GM21529 (cell line): ENCODE measurements around the gene WDR48.

Source experiments
- ATAC-seq: cut with Tn5 transposase; IDR thresholded peaks from one replicate; pipeline ENCODE4 v1.9.1; 2021; ENCODE audit not compliant: unreplicated experiment

WDR48 gene

GRCh38 chr3:39063143-39063542 lies 11.3 kb downstream of the WDR48 start:
- no peak for ATAC-seq

GRCh38 chr3:39064646-39065045 lies 12.8 kb downstream of the WDR48 start:
- ATAC-seq: no peak

- ATAC-seq: peak; percentile 98
These were observed 13.4 kb downstream of the WDR48 start for GRCh38 chr3:39065197-39065596.

GRCh38 chr3:39067286-39067685 lies 15.5 kb downstream of the WDR48 start:
- no peak for ATAC-seq

GRCh38 chr3:39068556-39068955 lies 16.7 kb downstream of the WDR48 start:
- no peak for ATAC-seq

- no peak for ATAC-seq
These were observed 24.1 kb downstream of the WDR48 start for GRCh38 chr3:39075910-39076309.

- no peak for ATAC-seq
These were observed 27.7 kb downstream of the WDR48 start for GRCh38 chr3:39079530-39079929.

GRCh38 chr3:39080026-39080425 lies 28.2 kb downstream of the WDR48 start:
- ATAC-seq: no peak

GRCh38 chr3:39082666-39083313 lies 31.0 kb downstream of the WDR48 start:
- no peak for ATAC-seq

- peak; percentile 82 for ATAC-seq
These were observed 34.3 kb downstream of the WDR48 start for GRCh38 chr3:39086144-39086543.

GRCh38 chr3:39088456-39088855 lies 36.6 kb downstream of the WDR48 start:
- ATAC-seq: no peak

- no peak for ATAC-seq
These were observed 37.1 kb downstream of the WDR48 start for GRCh38 chr3:39088889-39089288.

- no peak for ATAC-seq
These were observed 39.1 kb downstream of the WDR48 start for GRCh38 chr3:39090922-39091321.

GRCh38 chr3:39094851-39095677 lies 43.2 kb downstream of the WDR48 start:
- ATAC-seq: no peak

GRCh38 chr3:39095778-39096177 lies 44.0 kb downstream of the WDR48 start:
- no peak for ATAC-seq

GRCh38 chr3:39096775-39097174 lies 45.0 kb downstream of the WDR48 start:
- ATAC-seq: no peak

GRCh38 chr3:39097716-39098472 lies 46.1 kb downstream of the WDR48 start:
- ATAC-seq: no peak

- no peak for ATAC-seq
These were observed 46.7 kb downstream of the WDR48 start for GRCh38 chr3:39098473-39099000.

GRCh38 chr3:39099242-39099641 lies 47.4 kb downstream of the WDR48 start:
- no peak for ATAC-seq

GRCh38 chr3:39099738-39100499 lies 48.1 kb downstream of the WDR48 start:
- no peak for ATAC-seq

- ATAC-seq: no peak
These were observed 48.7 kb downstream of the WDR48 start for GRCh38 chr3:39100500-39100886.
